NCI-H510A (cell line): ENCODE data around the gene TNFRSF9.

Experiments used
- DNase-seq: peaks from one replicate; lab custom pipeline; 2025; lab: John Stamatoyannopoulos, UW

Gene TNFRSF9

DNA sequence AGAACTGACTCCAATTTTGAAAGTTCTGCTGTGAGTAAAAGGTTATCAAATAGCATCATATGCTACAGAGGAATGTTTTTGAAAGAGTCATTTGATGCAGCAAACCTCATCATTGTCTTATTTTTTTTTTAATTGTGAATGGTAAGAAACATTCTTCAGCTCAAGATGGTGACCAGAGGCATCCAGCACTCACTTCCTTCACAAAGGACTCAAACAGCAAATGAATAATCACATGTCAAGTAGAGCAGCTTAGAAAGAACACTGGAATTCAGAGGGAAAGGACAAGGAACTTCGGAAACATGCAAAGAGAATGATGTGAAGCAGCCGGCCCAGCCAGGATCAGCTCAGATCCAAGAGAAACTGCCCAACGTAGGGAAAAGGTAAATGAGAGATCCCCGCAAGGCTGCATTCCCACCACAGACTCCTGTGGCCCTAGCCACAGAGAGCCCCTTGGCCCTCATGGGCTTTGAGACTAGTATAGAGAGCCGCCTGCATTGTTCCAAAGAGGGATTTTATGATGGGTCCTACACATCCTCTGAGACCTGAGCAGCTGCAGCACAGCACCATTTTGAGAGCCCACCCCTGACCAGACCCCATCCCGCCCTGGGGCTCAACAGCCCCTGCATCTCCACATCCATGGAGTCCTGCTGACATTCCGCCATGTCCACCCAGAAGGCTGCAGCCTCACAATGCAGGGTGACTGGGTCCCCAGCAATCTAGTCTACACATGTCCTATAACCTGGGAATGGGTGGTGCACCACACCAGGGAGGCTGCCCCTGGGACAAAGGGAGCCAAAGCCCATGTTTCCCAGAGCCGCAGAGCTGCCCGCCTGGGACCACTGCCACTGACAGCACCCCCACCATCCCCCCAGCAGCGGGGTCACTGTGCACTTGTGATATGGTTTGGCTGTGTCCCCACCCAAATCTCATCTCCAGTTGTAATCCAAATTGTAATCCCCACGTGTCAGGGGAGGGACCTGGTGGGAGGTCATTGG, 66.5 kb downstream of the TNFRSF9 start:
- DNase-seq, result no peak

DNA sequence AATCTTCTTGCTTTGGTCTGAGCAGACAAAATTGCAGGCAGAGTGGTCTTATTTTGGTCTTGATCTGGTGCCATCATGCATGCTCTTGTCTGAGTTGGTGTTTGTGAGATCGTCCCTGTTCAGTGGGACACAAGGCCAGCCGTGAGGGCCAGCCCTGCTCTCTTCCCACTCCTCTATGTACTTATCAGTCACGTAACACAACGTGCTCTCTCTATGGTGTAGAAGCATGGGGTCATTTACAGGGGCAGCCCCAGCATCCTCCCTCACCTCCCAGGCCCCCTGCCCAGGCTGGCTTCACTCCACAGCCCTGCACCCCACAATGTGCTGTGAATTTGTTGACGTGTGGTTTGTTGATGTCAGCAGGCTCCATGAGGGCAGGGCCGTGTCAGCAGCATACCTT, 69.5 kb downstream of the TNFRSF9 start:
- no peak for DNase-seq

DNA sequence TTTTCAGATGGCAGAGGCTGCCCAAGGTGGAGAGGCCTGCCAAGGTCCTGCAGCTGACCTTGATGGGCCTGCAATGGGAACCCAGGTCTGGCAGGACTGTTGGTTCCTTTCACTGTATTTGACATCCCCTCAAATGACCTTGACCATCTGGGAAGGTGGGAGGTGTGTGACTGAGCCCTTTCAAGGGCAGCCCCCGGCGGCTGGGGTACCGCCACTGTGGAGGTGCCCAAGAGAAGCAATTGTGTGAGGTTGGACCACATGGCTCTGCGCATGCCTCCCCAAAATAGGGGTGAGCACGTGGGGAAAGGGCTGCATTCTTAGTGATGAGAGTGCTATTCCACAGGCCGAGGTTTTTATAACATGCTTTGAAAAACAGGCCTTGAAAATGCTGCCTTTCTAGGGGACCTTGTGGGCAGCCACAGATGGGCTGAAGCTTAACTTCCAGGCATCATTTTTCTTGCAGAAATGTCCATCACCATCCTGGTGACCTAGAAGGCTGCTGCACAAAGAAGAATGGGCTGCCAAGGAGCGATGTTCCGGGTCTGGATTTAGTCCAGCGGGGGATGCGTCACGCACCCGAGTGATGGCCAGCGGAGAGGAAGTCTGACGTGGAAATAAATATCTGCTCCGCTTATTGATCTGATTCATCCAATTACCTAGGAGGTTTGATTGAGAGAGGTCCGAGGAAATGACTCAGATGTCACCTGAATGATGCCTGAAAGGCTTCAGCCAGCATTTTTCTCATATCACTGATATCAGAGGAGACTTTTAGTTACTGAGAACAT, 71.3 kb downstream of the TNFRSF9 start:
- DNase-seq, result no peak

DNA sequence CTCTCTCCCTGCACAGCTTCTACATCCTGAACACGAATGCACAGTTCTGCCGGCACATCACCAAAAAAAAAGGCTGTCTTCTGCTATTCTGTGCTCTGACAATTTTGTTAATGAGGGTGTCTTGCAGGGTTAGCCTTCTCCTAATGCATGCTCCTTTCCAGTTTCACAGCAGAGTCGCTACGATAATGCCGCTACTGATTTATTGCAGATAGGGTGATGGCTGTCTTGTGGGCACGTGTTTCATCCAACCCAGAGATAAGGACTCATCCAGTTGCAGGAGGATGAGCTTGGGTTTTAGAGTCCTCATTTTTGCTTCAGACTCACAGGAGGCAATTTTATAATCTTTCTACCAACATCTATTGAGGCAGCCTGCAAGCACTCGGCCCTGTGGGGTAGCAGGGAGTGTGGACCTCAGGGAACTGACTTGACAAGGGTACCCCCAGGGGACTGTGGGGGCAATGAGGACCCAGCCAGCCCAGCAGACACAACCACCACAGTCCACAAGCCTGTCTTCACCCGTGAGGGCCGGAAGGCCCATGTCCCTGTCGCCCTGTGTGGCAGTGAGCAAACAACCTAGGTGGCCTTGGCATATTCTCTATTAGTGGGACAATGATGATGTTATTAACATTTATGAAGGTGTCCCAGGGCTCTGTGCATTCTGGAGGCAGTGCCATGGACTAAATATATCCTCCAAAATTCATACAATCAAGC, 72.4 kb downstream of the TNFRSF9 start:
- no peak for DNase-seq

DNA sequence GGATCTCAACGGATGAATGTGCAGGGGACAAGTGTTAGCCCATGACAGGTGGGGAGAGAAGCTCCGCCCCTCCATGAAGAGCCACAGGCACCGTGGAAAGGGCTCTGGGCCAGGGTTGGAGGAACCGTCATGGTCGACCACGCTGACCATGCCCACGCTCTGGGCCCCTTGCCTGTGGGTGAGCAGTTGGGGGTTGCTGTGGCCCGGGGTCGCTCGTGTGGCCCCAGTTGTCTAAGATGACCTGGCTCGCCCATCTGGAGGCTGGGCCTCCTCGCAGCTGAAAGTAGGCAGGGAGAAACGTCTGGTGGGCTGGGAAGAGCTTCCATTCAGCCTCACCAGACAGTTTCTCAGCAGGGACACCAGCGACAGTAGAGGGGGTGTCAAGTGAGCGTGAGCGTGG, 74.7 kb downstream of the TNFRSF9 start:
- no peak for DNase-seq
